T-helper 1 cell treated with Interleukin-12 subunit alpha and Interleukin-12 subunit beta and Interleukin-4 antibody, amounts not matched to agents 30 μg/mL and 1 μg/mL, for 36 hours (primary cell): Measurements from ENCODE around the gene WRAP73.

ENCODE experiments used
- H3K27ac Mint-ChIP-seq: one replicate; pipeline ENCODE4 v1.8.0; 2021; ENCODE audit warnings: mild to moderate bottlenecking, mixed read lengths
- H3K27me3 Mint-ChIP-seq: one replicate; pipeline ENCODE4 v1.8.0; 2021; ENCODE audit warnings: low read depth, mixed read lengths
- H3K36me3 Mint-ChIP-seq: one replicate; pipeline ENCODE4 v1.8.0; 2021; ENCODE audit warnings: low read depth, mixed read lengths
- H3K4me1 Mint-ChIP-seq: one replicate; pipeline ENCODE4 v1.8.0; 2021; ENCODE audit warnings: low read depth, mixed read lengths
- H3K4me3 Mint-ChIP-seq: one replicate; pipeline ENCODE4 v1.8.0; 2021; ENCODE audit warnings: mild to moderate bottlenecking, moderate library complexity, mixed read lengths
- H3K9me3 Mint-ChIP-seq: one replicate; pipeline ENCODE4 v1.8.0; 2021; ENCODE audit warnings: mixed read lengths

WRAP73 gene

DNA sequence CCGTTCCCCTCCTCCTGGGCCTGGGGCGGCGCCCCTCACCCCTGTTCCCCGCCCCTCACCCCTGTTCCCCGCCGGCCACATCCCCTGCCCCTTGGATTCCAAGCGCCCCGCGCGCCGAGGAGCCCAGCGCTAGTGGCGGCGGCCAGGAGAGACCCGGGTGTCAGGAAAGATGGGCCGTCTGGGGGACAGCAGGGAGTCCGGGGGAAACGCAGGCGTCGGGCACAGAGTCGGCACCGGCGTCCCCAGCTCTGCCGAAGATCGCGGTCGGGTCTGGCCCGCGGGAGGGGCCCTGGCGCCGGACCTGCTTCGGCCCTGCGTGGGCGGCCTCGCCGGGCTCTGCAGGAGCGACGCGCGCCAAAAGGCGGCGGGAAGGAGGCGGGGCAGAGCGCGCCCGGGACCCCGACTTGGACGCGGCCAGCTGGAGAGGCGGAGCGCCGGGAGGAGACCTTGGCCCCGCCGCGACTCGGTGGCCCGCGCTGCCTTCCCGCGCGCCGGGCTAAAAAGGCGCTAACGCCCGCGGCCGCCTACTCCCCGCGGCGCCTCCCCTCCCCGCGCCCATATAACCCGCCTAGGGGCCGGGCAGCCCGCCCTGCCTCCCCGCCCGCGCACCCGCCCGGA lies 2.1 kb upstream of the WRAP73 start, which contains the start of gene TP73:
Gene TP73 (plus strand): TSS at position 587 of the 618 bp plus-strand sequence. CDS start 29,850 bp downstream, outside the sequence.
- H3K4me1 Mint-ChIP-seq: peaks cover 17% of the 10 kb centered on the region
- H3K27me3 Mint-ChIP-seq: peaks cover 45% of the 10 kb centered on the region
- H3K27ac Mint-ChIP-seq: no peak within 1 kb of the TSS
- no peak within 1 kb of the TSS for H3K4me3 Mint-ChIP-seq
- no peaks in the 10 kb centered on the region for H3K9me3 Mint-ChIP-seq
- H3K36me3 Mint-ChIP-seq: peaks cover 3% of the 10 kb centered on the region

DNA sequence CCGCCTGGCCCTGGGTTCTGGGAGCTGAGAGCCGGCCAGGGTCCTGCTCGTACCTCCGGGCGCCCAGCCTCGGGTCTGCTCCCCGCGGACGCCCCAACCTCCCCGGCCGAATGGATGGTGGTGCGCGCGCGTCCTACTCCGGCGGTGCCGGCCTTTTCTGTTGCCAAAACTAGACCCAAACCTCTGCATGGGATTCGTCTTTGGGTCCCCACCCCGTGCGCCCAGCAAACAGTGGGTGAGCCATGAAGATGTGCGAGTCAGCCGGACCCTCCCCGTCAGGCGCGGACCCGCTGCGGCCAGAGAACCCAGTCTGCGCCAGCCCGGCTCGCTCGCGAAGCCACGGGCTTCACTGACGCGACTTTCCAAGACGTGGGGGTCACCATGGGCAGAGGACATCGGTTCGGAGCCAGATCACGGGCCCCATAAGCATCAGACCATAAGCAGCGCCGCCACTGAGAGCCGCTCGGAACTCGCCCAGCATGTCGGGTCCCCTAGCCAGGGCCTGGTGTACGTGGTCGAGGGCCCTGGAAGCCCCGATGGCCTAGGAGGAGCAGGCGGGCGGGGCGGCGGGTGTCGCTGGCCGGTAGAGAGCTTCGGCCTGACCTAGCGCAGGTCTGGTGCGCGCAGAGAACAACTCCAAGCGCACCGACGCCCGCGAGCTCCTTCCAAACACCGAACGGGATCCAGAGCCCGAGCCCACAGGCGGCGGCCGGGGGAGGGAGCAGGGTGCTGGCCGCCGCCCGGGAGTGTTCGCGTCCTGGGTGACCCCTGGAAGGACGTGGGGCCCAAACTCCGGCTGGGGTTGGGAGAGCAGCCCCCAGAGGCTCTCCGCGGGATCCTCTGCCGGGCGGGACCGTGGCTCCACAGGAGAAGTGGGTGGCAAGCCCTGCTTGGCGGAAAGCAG lies 1.4 kb upstream of the WRAP73 start:
- Mint-ChIP-seq H3K27me3 (peaks cover 44% of the 10 kb centered on the region), H3K4me3 (no peak overlapping the region), H3K27ac (no peak overlapping the region), H3K36me3 (peaks cover 3% of the 10 kb centered on the region), H3K4me1 (peaks cover 17% of the 10 kb centered on the region), H3K9me3 (no peaks in the 10 kb centered on the region)

DNA sequence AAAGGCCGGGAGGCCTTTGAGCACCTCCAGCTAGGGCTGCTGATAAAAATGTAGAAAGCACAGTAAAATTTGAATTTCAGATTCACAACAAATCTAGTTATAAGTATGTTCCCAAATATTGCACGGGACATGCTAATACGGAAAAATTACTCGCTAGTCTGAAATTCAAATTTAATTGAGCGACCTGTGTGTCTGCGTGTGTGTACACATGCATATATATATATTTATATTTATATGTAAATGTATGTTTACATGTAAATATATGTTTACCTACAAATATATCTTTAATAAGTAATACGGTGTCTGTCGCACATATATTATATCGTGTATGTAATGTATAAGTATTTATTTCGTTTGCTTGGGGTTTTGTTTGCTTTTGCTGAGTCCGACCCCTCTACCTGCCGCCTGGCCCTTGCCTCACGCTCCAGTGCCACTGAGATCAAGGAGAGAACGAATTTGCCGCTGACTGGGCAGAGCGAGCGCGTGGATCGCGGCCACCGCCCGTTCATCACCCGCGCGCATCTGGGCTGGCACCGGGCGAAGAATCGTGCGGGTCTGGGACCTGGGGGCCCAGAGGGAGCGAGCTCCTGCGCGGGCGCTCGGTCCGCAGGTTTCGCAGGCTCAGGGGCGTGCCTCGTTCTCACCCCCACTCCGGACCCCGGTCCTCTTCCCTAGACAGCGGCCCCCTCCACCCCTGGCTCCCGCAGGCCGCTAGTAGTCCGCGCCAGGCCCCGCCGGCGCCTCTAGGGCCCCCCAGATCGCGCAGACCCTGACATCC lies 534 bp upstream of the WRAP73 start:
- Mint-ChIP-seq H3K27me3 (peaks cover 36% of the 10 kb centered on the region), H3K9me3 (no peaks in the 10 kb centered on the region), H3K4me1 (peaks cover 17% of the 10 kb centered on the region), H3K4me3 (peak overlapping the region; percentile 78), H3K36me3 (peaks cover 6% of the 10 kb centered on the region), H3K27ac (peak overlapping the region; percentile 69)

DNA sequence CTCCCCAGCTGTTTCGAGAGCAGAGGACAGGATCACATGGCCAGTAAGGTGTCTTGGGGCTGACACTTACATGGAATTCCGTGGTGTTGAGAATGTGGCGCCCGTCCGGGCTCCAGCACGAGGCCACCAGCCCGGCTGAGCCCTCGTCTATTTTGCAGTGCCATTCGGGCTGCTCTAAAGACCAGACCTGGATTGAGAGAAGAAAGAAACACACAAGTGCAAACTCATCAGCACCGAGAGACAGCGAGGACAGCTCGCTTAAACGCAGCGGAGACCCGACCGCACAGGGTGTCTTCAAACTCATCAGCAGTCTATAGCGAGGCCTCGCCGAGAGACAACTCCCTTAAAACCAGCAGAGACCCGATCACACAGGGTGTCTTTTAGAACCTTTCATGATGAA lies 3.3 kb downstream of the WRAP73 start:
- H3K27me3 Mint-ChIP-seq: peaks cover 14% of the 10 kb centered on the region
- H3K4me1 Mint-ChIP-seq: peaks cover 17% of the 10 kb centered on the region
- no peaks in the 10 kb centered on the region for H3K9me3 Mint-ChIP-seq
- H3K27ac Mint-ChIP-seq: no peak overlapping the region
- H3K4me3 Mint-ChIP-seq: no peak overlapping the region
- peaks cover 6% of the 10 kb centered on the region for H3K36me3 Mint-ChIP-seq

DNA sequence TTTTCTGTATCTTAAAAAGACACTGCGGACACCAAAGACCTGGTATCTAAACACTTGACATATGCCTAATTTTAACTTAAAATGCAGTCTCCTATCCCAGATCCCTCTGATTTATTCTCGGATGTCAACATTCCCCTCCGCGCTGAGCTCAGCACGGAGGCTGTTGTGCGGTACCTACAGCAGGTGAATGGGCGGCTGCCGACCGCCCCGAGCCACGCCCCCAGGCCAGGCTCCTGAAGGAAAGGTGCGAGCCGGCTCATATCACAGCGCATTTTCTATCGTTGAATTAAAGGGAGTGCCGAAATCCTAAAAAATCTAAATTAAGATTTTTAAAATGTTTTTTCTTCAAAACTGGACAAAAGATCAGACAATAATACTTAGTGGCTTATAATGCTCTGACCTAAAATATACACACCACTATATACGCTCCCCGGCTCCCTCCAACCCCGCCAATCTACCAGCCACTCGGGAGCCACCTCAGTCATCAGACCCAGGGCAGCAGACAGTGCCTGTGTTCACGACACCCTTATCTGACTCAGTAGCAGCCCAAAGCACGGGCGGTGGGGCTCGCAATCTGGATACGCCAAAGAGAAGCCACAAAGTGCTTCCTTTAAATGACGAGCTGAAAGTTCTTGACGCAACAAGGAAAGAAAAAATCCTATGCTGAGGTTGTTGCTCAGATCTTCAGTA lies 4.1 kb downstream of the WRAP73 start:
- peaks cover 17% of the 10 kb centered on the region for H3K4me1 Mint-ChIP-seq
- H3K36me3 Mint-ChIP-seq: peaks cover 6% of the 10 kb centered on the region
- H3K4me3 Mint-ChIP-seq: no peak overlapping the region
- H3K9me3 Mint-ChIP-seq: no peaks in the 10 kb centered on the region
- H3K27me3 Mint-ChIP-seq: peaks cover 8% of the 10 kb centered on the region
- H3K27ac Mint-ChIP-seq: peak overlapping the region; percentile 38

DNA sequence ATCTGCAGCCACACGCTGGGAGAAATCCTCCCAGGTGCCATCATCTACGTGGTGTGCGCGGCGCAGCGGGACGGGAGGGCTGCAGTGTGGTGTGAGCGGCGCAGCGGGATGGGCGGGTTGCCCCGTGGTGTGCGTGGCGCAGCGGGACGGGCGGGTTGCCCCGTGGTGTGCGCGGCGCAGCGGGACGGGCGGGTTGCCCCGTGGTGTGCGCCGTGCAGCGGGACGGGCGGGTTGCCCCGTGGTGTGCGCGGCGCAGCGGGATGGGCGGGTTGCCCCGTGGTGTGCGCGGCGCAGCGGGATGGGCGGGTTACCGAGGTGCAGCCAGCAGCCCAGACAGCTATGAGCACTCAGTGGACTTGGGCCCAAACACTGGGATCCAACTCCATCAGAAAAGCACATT lies 4.7 kb downstream of the WRAP73 start:
- peaks cover 4% of the 10 kb centered on the region for H3K27me3 Mint-ChIP-seq
- no peak overlapping the region for H3K4me3 Mint-ChIP-seq
- H3K27ac Mint-ChIP-seq: no peak overlapping the region
- H3K9me3 Mint-ChIP-seq: no peaks in the 10 kb centered on the region
- peaks cover 17% of the 10 kb centered on the region for H3K4me1 Mint-ChIP-seq
- peaks cover 6% of the 10 kb centered on the region for H3K36me3 Mint-ChIP-seq

DNA sequence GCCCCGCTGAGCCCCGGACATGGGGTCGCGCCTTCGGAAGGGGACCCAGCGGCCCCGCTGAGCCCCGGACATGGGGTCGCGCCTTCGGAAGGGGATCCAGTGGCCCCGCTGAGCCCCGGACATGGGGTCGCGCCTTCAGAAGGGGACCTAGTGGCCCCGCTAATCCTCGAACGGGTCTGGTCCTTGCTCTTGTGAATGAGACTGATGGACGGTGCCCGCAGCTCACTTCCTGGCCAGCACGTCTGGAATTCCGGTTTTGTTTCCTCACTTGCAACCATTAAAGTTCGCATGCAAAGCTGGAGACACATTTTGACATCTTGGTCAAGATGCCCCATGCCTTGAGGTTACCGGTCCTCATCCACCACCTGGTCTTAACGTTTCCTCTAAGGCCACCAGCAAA lies 5.6 kb downstream of the WRAP73 start:
- Mint-ChIP-seq H3K4me1 (peaks cover 15% of the 10 kb centered on the region), H3K4me3 (no peak overlapping the region), H3K9me3 (no peaks in the 10 kb centered on the region), H3K27me3 (no peaks in the 10 kb centered on the region), H3K27ac (no peak overlapping the region), H3K36me3 (peaks cover 6% of the 10 kb centered on the region)

DNA sequence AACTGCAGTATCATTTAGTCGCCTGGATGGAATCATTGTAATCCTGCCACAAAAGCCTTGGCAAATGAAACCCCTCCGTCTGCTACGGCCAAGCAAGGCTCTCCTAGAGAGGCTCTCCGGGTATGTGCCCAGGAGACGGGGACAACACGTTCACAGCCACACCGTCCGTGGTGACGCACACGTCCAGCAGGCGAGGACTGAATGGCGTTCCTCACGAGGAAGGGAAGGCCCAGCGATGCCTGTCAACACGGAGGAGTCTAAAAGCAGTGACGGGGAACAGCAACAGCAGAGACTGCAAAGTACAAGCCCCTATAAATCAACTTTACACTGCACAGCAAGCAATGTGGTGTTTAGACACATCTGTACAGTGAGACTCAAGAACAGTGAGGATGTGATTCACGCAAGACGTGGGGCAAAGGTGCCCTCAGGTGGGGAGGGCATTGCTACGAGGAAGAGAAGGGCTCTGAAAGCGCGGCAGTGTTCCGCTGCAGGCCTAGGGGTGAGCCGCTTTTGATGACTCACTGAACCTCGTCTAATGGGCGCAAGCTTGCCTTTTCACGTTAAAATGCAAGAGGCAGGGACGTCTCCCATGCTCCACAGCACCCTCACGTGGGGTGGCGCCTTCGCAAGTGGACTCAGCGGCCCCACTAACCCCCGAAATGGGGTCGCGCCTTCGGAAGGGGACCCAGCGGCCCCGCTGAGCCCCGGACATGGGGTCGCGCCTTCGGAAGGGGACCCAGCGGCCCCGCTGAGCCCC lies 6.8 kb downstream of the WRAP73 start:
- no peak overlapping the region for H3K27ac Mint-ChIP-seq
- H3K9me3 Mint-ChIP-seq: no peaks in the 10 kb centered on the region
- no peaks in the 10 kb centered on the region for H3K27me3 Mint-ChIP-seq
- H3K4me1 Mint-ChIP-seq: peaks cover 4% of the 10 kb centered on the region
- no peak overlapping the region for H3K4me3 Mint-ChIP-seq
- H3K36me3 Mint-ChIP-seq: peaks cover 5% of the 10 kb centered on the region

DNA sequence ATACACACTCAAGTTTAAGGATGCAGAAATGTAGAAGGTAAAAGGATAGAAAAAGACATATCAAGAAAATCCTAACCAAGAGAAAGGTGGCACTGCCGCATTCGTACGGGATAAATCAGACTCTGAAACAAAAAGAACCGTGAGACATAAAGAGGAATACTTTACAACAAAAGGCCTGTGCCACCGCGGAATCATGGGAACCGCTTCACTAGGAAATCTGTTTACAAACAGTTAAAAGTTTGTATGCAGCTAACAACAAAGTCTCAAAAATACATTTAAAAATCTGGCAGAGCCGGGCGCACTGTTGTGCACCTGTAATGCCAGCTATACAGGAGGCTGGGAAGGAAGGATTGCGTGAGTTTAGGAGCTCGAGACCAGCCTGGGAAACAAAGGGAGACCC lies 8.1 kb downstream of the WRAP73 start:
- Mint-ChIP-seq H3K4me1 (no peaks in the 10 kb centered on the region), H3K27ac (no peak overlapping the region), H3K27me3 (no peaks in the 10 kb centered on the region), H3K36me3 (peaks cover 6% of the 10 kb centered on the region), H3K9me3 (no peaks in the 10 kb centered on the region), H3K4me3 (no peak overlapping the region)

DNA sequence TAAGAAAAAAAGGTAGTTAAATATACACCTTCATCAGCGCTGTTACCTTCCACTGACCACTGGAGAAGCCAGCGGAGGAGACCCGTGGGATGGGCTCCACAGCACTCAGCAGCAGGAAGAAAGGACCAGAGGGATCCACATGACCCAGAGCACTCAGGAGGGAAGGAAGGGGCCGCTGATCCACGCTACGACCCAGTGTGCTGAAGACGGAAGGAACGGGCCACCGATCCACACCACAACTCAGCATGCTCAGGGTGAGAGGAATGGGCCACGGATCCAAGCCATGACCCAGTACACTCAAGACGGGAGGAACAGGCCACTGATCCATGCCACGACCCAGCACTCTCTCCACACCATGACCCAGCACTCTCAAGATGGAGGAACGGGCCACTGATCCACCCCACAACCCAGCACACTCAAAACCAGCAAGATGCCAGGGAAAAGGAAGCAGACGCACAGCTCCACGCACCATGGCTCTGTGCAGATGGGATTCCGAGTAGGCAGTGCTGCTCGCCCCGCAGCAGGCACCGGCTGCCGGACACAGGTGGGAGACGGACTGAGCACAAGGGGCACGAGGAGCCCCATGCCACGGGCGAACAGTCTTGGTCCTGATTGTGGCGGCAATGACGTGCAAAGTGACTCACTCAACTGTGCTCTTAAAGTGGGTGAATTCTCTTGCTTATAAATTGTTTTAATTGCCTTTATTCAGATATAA lies 8.7 kb downstream of the WRAP73 start:
- no peaks in the 10 kb centered on the region for H3K27me3 Mint-ChIP-seq
- no peaks in the 10 kb centered on the region for H3K4me1 Mint-ChIP-seq
- H3K4me3 Mint-ChIP-seq: no peak overlapping the region
- no peak overlapping the region for H3K27ac Mint-ChIP-seq
- H3K9me3 Mint-ChIP-seq: no peaks in the 10 kb centered on the region
- H3K36me3 Mint-ChIP-seq: peaks cover 12% of the 10 kb centered on the region

DNA sequence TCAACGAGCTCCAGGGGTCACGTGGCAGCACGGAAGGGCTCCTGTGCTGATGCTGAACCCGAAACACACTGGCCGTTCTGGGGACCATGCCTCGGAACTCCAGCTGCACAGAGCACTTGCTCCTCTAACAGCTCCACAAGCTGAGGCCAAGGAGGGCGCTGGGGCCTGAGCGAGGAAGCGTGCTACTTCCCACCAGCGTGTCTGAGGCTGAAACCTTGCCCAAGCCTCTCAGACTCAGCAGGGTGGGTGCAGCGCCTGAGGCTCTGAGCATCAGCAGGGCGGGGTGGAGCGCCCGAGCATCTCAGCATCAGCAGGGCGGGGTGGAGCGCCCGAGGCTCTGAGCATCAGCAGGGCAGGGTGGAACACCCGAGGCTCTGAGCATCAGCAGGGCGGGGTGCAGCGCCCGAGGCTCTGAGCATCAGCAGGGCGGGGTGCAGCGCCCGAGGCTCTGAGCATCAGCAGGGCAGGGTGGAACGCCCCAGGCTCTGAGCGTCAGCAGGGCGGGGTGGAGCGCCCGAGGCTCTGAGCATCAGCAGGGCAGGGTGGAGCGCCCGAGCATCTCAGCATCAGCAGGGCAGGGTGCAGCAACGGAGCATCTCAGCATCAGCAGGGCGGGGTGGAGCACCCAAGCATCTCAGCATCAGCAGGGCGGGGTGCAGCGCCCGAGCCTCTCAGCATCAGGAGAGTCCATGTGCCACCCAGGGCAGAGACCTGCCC lies 9.6 kb downstream of the WRAP73 start:
- Mint-ChIP-seq H3K27me3 (no peaks in the 10 kb centered on the region), H3K27ac (no peak overlapping the region), H3K4me3 (no peak overlapping the region), H3K4me1 (no peaks in the 10 kb centered on the region), H3K36me3 (peaks cover 12% of the 10 kb centered on the region), H3K9me3 (no peaks in the 10 kb centered on the region)

DNA sequence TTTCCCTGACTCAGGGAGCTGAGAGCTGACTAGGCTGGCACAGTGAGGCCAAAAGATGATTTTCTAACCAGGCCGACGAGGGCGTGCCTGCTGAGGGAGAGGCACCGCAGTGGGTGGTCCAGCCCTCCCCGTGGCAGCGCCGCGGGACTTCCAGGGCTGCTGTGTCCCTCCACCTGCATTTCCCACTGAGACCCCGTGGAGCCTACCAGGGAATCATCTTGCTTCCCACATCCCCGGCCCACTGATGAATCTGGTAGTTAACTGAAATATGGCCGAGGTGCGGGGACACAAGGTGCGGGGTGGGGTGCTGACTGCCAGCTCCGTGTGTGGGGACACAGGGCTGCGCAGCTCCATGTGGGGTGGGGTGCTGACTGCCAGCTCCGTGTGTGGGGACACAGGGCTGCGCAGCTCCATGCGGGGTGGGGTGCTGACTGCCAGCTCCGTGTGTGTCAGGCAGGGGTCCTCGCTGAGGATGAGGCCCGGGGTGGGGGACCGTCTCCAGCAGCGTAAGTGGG lies 10.4 kb downstream of the WRAP73 start:
- Mint-ChIP-seq H3K4me1 (no peaks in the 10 kb centered on the region), H3K4me3 (no peak overlapping the region), H3K27me3 (no peaks in the 10 kb centered on the region), H3K27ac (no peak overlapping the region), H3K36me3 (peaks cover 18% of the 10 kb centered on the region), H3K9me3 (no peaks in the 10 kb centered on the region)
